SK-N-SH (cell line): ENCODE measurements around the gene TWNK. TPM values are rescaled to one million over a fixed set of nuclear protein-coding genes. Genes with fewer than 3 reads are reported as not detected.

Source experiments
- CTCF ChIA-PET: fragments of 300-600, 350-600 bp; formaldehyde crosslinking; extraction: SDS; loops from one replicate; lab custom pipeline; 2021; lab: Yijun Ruan, JAX
- POLR2A ChIA-PET: fragments of 350-600 bp; sonication (Branson Sonifier 250); formaldehyde crosslinking; extraction: SDS; loops from one replicate; lab custom pipeline; 2020; ENCODE audit warnings: antibody characterized with exemption, inconsistent platforms; lab: Yijun Ruan, JAX
- DNase-seq: peaks from one replicate; pipeline ENCODE4 v3.0.0; 2012
- H2AFZ ChIP-seq: fragments of 200-600 bp; sonication (generic); 2 replicates; pipeline ENCODE4 v1.8.1; 2016; ENCODE audit warnings: antibody characterized with exemption, mild to moderate bottlenecking, low read depth
- H3F3A ChIP-seq: fragments of 200-600 bp; sonication (generic); replicated peaks from 2 replicates; pipeline ENCODE3; 2016; ENCODE audit warnings: antibody characterized with exemption, mild to moderate bottlenecking; ENCODE audit not compliant: insufficient read depth
- H3K27ac ChIP-seq, 2 experiments: fragments of 200-500 bp in 1 of 2; fragments of 200-600 bp in 1 of 2; sonication (Bioruptor generic) in 1 of 2; sonication (generic), shearing (Covaris generic) in 1 of 2; 2 replicates each; pipeline versions ENCODE4 v1.5.1 to v1.6.1; 2014 to 2016; ENCODE audit warnings: low read depth in 2 of 2, inconsistent platforms in 1 of 2, low read length in 1 of 2, mild to moderate bottlenecking in 1 of 2, mixed read lengths in 1 of 2
- H3K27me3 ChIP-seq: fragments of 200-600 bp; sonication (generic), shearing (Covaris generic); 2 replicates; pipeline ENCODE4 v1.6.1; 2016; ENCODE audit warnings: mixed run types; ENCODE audit not compliant: insufficient read depth
- H3K36me3 ChIP-seq, 2 experiments: fragments of 200-500 bp in 1 of 2; fragments of 200-600 bp in 1 of 2; sonication (Bioruptor generic) in 1 of 2; sonication (generic) in 1 of 2; replicated peaks in 1 of 2; 2 replicates each; pipeline versions ENCODE3 to v1.5.1; 2014 to 2016; ENCODE audit warnings: low read length in 1 of 2, mild to moderate bottlenecking in 1 of 2; ENCODE audit not compliant: insufficient read depth in 2 of 2, control insufficient read depth in 1 of 2
- H3K4me1 ChIP-seq, 2 experiments: fragments of 200-500 bp in 1 of 2; fragments of 200-600 bp in 1 of 2; sonication (Bioruptor generic) in 1 of 2; sonication (generic), shearing (Covaris generic) in 1 of 2; 2 replicates each; pipeline versions ENCODE4 v1.5.1 to v1.6.1; 2014 to 2016; ENCODE audit warnings: low read depth in 1 of 2, low read length in 1 of 2, mixed run types in 1 of 2; ENCODE audit not compliant: insufficient read depth in 2 of 2, control insufficient read depth in 1 of 2
- H3K4me2 ChIP-seq: fragments of 200-600 bp; sonication (generic), shearing (Covaris generic); 2 replicates; pipeline ENCODE4 v1.6.1; 2017; ENCODE audit warnings: mixed run types
- H3K4me3 ChIP-seq, 2 experiments: fragments of 200-500 bp in 1 of 2; fragments of 200-600 bp in 1 of 2; sonication (Bioruptor generic) in 1 of 2; sonication (generic), shearing (Covaris generic) in 1 of 2; 2 replicates each; pipeline versions ENCODE4 v1.5.1 to v1.8.1; 2014 to 2016; ENCODE audit warnings: low read depth in 2 of 2, inconsistent platforms in 1 of 2, low read length in 1 of 2, mild to moderate bottlenecking in 1 of 2, mixed read lengths in 1 of 2, moderate library complexity in 1 of 2
- H3K79me2 ChIP-seq: fragments of 200-600 bp; sonication (generic); 2 replicates; pipeline ENCODE4 v1.8.1; 2017; ENCODE audit warnings: mild to moderate bottlenecking; ENCODE audit not compliant: insufficient read depth
- H3K9ac ChIP-seq: fragments of 200-600 bp; sonication (generic); 2 replicates; pipeline ENCODE4 v1.6.1; 2017; ENCODE audit warnings: mixed run types
- H3K9me2 ChIP-seq: fragments of 200-600 bp; sonication (generic); 2 replicates; pipeline ENCODE4 v1.6.1; 2017; ENCODE audit warnings: mixed run types
- H3K9me3 ChIP-seq: fragments of 200-600 bp; sonication (generic); 2 replicates; pipeline ENCODE4 v1.6.1; 2017; ENCODE audit warnings: mixed run types, mild to moderate bottlenecking, moderate library complexity
- H4K20me1 ChIP-seq: fragments of 200-600 bp; sonication (generic); 2 replicates; pipeline ENCODE4 v1.6.1; 2017; ENCODE audit warnings: mild to moderate bottlenecking, mixed run types; ENCODE audit not compliant: insufficient read depth
- CHD2 ChIP-seq: fragments of 150-350 bp; IDR thresholded peaks from 2 replicates; pipeline ENCODE4 v1.6.1; 2018; ENCODE audit warnings: low read length; ENCODE audit not compliant: partially characterized antibody
- CTCF ChIP-seq: fragments of 200-600 bp; sonication (generic); IDR thresholded peaks from 2 replicates; pipeline ENCODE4 v1.6.1; 2017; ENCODE audit warnings: antibody characterized with exemption, mild to moderate bottlenecking, moderate library complexity
- ELF1 ChIP-seq: IDR thresholded peaks from 2 replicates; pipeline ENCODE4 v1.4.0; 2012
- EZH2phosphoT487 ChIP-seq: fragments of 200-600 bp; sonication (generic); IDR thresholded peaks from 2 replicates; pipeline ENCODE4 v1.6.1; 2017; ENCODE audit warnings: low read depth, mixed run types, mild to moderate bottlenecking, antibody characterized with exemption, moderate library complexity, borderline replicate concordance
- FOSL2 ChIP-seq: IDR thresholded peaks from 2 replicates; pipeline ENCODE4 v1.4.0; 2012; ENCODE audit warnings: low read depth, mild to moderate bottlenecking, moderate library complexity, borderline replicate concordance
- FOXJ3 ChIP-seq: sonication (generic); formaldehyde crosslinking; IDR thresholded peaks from 2 replicates; pipeline ENCODE4 v1.5.1; 2020; ENCODE audit warnings: mild to moderate bottlenecking, missing genetic modification reagents
- GABPA ChIP-seq: IDR thresholded peaks from 2 replicates; pipeline ENCODE4 v1.4.0; 2012; ENCODE audit warnings: low read depth, mild to moderate bottlenecking
- GATA2 ChIP-seq: sonication (generic); formaldehyde crosslinking; IDR thresholded peaks from 2 replicates; pipeline ENCODE4 v1.5.0; 2020; ENCODE audit warnings: mild to moderate bottlenecking, missing genetic modification reagents
- MAX ChIP-seq: IDR thresholded peaks from 2 replicates; pipeline ENCODE4 v1.4.0; 2012; ENCODE audit warnings: low read depth
- NFIC ChIP-seq: IDR thresholded peaks from 2 replicates; pipeline ENCODE4 v1.4.0; 2012; ENCODE audit warnings: borderline replicate concordance
- POLR2AphosphoS5 ChIP-seq: IDR thresholded peaks from 2 replicates; pipeline ENCODE4 v1.6.1; 2012; ENCODE audit warnings: low read depth, low read length
- RAD21 ChIP-seq: IDR thresholded peaks from 2 replicates; pipeline ENCODE4 v1.6.1; 2012; ENCODE audit warnings: mild to moderate bottlenecking, low read length
- RFX5 ChIP-seq: IDR thresholded peaks from 2 replicates; pipeline ENCODE4 v1.6.1; 2012; ENCODE audit warnings: mild to moderate bottlenecking, improper control_type of control experiment, low read length
- RXRA ChIP-seq: IDR thresholded peaks from 2 replicates; pipeline ENCODE4 v1.4.0; 2012; ENCODE audit warnings: low read depth, mild to moderate bottlenecking, borderline replicate concordance
- SIN3A ChIP-seq: IDR thresholded peaks from 2 replicates; pipeline ENCODE4 v1.6.1; 2012; ENCODE audit warnings: low read depth, mild to moderate bottlenecking, low read length, moderate library complexity, borderline replicate concordance
- SMC3 ChIP-seq: IDR thresholded peaks from 2 replicates; pipeline ENCODE4 v1.6.1; 2012; ENCODE audit warnings: low read depth, low read length, improper control_type of control experiment
- TAF1 ChIP-seq: IDR thresholded peaks from 2 replicates; pipeline ENCODE4 v1.6.1; 2012; ENCODE audit warnings: low read depth, mild to moderate bottlenecking, low read length, moderate library complexity, borderline replicate concordance
- ZBTB33 ChIP-seq: IDR thresholded peaks from 2 replicates; pipeline ENCODE4 v1.4.0; 2012; ENCODE audit warnings: low read depth, borderline replicate concordance
- WGBS: methylation state at CpG from one replicate; pipeline ENCODE4 v1.1.6; 2017; ENCODE audit warnings: low lambda C conversion rate; 5-methylcytosine and 5-hydroxymethylcytosine counted together
- polyA plus RNA-seq, 3 experiments: library from polyadenylated mRNA; depleted of rRNA; stranded (reverse); fragments of >200 nt; gene quantifications; 2 replicates each; pipeline ENCODE4 v1.2.3, GENCODE V29; 2012

TWNK gene
- polyA plus RNA-seq, 1 of the 3 experiments (the other 2 are of a cell fraction) = 16.4 TPM

GRCh38 chr10:100986623-100986951, 756 bp upstream of the TWNK start:
- no peaks in the 10 kb centered on the region for H3F3A ChIP-seq
- H4K20me1 ChIP-seq = 0 out of 2 replicates have a peak, but pooled peaks cover 4% of the 10 kb centered on the region
- no peaks in the 10 kb centered on the region for H3K9me2 ChIP-seq
- peak overlapping the region; percentile 90; the same call in 1 of the 2 replicates for H2AFZ ChIP-seq
- H3K27ac ChIP-seq = peak overlapping the region in 1 of 2 experiments; percentile 95; a peak in 2 of 4 replicates
- H3K4me1 ChIP-seq = peaks cover 21 to 45% of the 10 kb centered on the region in 2 experiments
- no peak for TF ChIP-seq SMC3
- TF ChIP-seq POLR2AphosphoS5 = no peak
- TF ChIP-seq RAD21 = no peak
- no peak for TF ChIP-seq FOXJ3 (CRISPR knock-in tag)
- no peak for TF ChIP-seq MAX
- TF ChIP-seq TAF1 = no peak
- TF ChIP-seq RFX5 = no peak
- no peak for TF ChIP-seq CHD2
- TF ChIP-seq EZH2phosphoT487 = no peak
- no peak for TF ChIP-seq ELF1
- no peak for TF ChIP-seq CTCF
- TF ChIP-seq NFIC = no peak
- TF ChIP-seq SIN3A = no peak
- TF ChIP-seq RXRA = no peak
- TF ChIP-seq GATA2 (CRISPR knock-in tag) = no peak
- TF ChIP-seq ZBTB33 = no peak
- no peak for TF ChIP-seq GABPA
- TF ChIP-seq FOSL2 = no peak
- peak overlapping the region; percentile 84 for H3K9ac ChIP-seq
- no peaks in the 10 kb centered on the region for H3K27me3 ChIP-seq
- peaks cover 29 to 47% of the 10 kb centered on the region in 2 experiments for H3K36me3 ChIP-seq
- DNase-seq = no peak
- POLR2A ChIA-PET = interaction anchor here (1.1 kb wide), 1 partner anchor 45 kb away, joined by 3 read pairs; the partner anchor contains the start of genes PDZD7 and SFXN3
- peak overlapping the region; percentile 85 to 98 for H3K4me3 ChIP-seq
- CTCF ChIA-PET = interaction anchor here (1.1 to 24.5 kb wide), 3 partner anchors 12 to 67 kb away, joined by 3 to 443 read pairs (median 81); partner anchors contain the start of gene LZTS2
- H3K9me3 ChIP-seq = no peaks in the 10 kb centered on the region
- 14% methylated on average over 1 of the region's 17 CpGs for WGBS
- peaks cover 57% of the 10 kb centered on the region for H3K79me2 ChIP-seq
- H3K4me2 ChIP-seq = peak overlapping the region; percentile 98
